Measurements from ENCODE around the gene CD6. TPM values are rescaled to one million over a fixed set of nuclear protein-coding genes. Genes with fewer than 3 reads are reported as not detected.

The CD6 gene
- total and polyA plus RNA-seq, 2 of the 8 experiments (the other 6 are each of a cell fraction or from before 2014, with no cell fraction given): 0.03 TPM; not detected in 1

GRCh38 chr11:60985501-60985900 lies 14.0 kb downstream of the CD6 start:
- H3K79me2 ChIP-seq (ENCODE audit: control insufficient read depth in 1 of 2, insufficient read depth in 2 of 2, low read length in 2 of 2): no peaks in the 10 kb centered on the region
- no peak overlapping the region for H2BK15ac ChIP-seq (ENCODE audit: low read length)
- no peaks in the 10 kb centered on the region for H4K20me1 ChIP-seq (replicated peaks in 1 of 2; ENCODE audit: control insufficient read depth in 1 of 2, insufficient read depth in 2 of 2, low read length in 2 of 2)
- no peak overlapping the region for H2AK5ac ChIP-seq (ENCODE audit: low read depth, low read length)
- H3K9me3 ChIP-seq (ENCODE audit: insufficient read depth in 2 of 2, low read depth in 1 of 2, low read length in 1 of 2): no peaks in the 10 kb centered on the region
- no peak overlapping the region for H2BK12ac ChIP-seq (ENCODE audit: low read depth, low read length)
- no peaks in the 10 kb centered on the region; a peak in 1 of 7 replicates for H3K27me3 ChIP-seq (replicated peaks in 1 of 4; ENCODE audit: control insufficient read depth in 3 of 4, extremely low read depth in 1 of 4, insufficient read depth in 3 of 4, low read length in 3 of 4)
- H3K9ac ChIP-seq (replicated peaks in 1 of 4; ENCODE audit: extremely low read depth in 1 of 4, low read depth in 3 of 4, low read length in 3 of 4): no peak overlapping the region
- H2BK120ac ChIP-seq (replicated peaks; ENCODE audit: low read depth, low read length): no peak overlapping the region
- H4K5ac ChIP-seq (ENCODE audit: insufficient read length, low read depth, low read length): no peak overlapping the region
- no peaks in the 10 kb centered on the region for H3K36me3 ChIP-seq (ENCODE audit: control insufficient read depth in 2 of 4, insufficient read depth in 4 of 4, low read length in 3 of 4)
- FAIRE-seq (no peak), DNase-seq (ENCODE audit: low read depth in 1 of 2, low spot score in 2 of 2) (no peak)
- ChIA-PET POLR2A (ENCODE audit: partially characterized antibody) (no interaction called here), CTCF (ENCODE audit: partially characterized antibody) (interaction anchor here (1.0 to 2.4 kb wide), 3 partner anchors 15 to 155 kb away, joined by 3 to 10 read pairs (median 4); partner anchors contain the start of gene CD6)
- H4K8ac ChIP-seq (ENCODE audit: extremely low read depth, insufficient read depth, low read length): no peak overlapping the region
- no peak overlapping the region for H3K4me3 ChIP-seq (ENCODE audit: extremely low read depth in 1 of 4, insufficient read depth in 2 of 4, low read depth in 3 of 4, low read length in 4 of 4)
- no peaks in the 10 kb centered on the region for H3K4me1 ChIP-seq (replicated peaks in 1 of 4; ENCODE audit: control insufficient read depth in 3 of 4, insufficient read depth in 4 of 4, low read length in 3 of 4)
- H3K23me2 ChIP-seq (ENCODE audit: low read depth, low read length): peaks cover 2% of the 10 kb centered on the region; the same call in 1 of the 2 replicates
- H3K23ac ChIP-seq (ENCODE audit: insufficient read length): no peak overlapping the region
- no peak overlapping the region for H4K91ac ChIP-seq (replicated peaks; ENCODE audit: insufficient read length, low read length)
- H3K27ac ChIP-seq (ENCODE audit: low read depth, low read length): no peak overlapping the region
- H3K14ac ChIP-seq (ENCODE audit: insufficient read length): no peak overlapping the region
- H2BK20ac ChIP-seq (ENCODE audit: low read length): no peak overlapping the region
- no peak overlapping the region for H2AFZ ChIP-seq (ENCODE audit: low read length)
- 93% methylated on average over 2 of the region's 2 CpGs; no CpG with 5 or more reads in 1 of the 2 experiments for WGBS, 2 experiments (ENCODE audit: extremely low coverage in 1 of 2, insufficient coverage in 1 of 2, insufficient read length in 1 of 2, insufficient replicate concordance in 2 of 2, low coverage in 1 of 2, low lambda C conversion rate in 2 of 2, missing lambda C conversion rate in 1 of 2)
- H3K56ac ChIP-seq (replicated peaks; ENCODE audit: insufficient read length, low read depth, low read length): no peak overlapping the region
- H3K4me2 ChIP-seq (ENCODE audit: insufficient read depth in 1 of 2, low read depth in 2 of 2, low read length in 2 of 2): no peak overlapping the region
- H2BK5ac ChIP-seq (ENCODE audit: low read depth, low read length): no peak overlapping the region
- no peaks in the 10 kb centered on the region for H3K79me1 ChIP-seq (ENCODE audit: low read depth, low read length)
- no peak overlapping the region for H3K18ac ChIP-seq (ENCODE audit: extremely low read depth, low read length)
- H3K4ac ChIP-seq (replicated peaks; ENCODE audit: insufficient read length, low read depth, low read length): no peak overlapping the region
- TF ChIP-seq E2F6 (IDR thresholded peaks at IDR 0.05): no peak
- no peak for TF ChIP-seq RNF2 (IDR thresholded peaks at IDR 0.05; ENCODE audit: borderline replicate concordance, low read depth, low read length, missing control alignments, poor library complexity, severe bottlenecking)
- no peak for TF ChIP-seq SIN3A (conservative IDR thresholded peaks at IDR 0.05 in 1 of 2, IDR thresholded peaks at IDR 0.05 in 1 of 2; ENCODE audit: low read depth in 1 of 2, low read length in 2 of 2)
- no peak for TF ChIP-seq POLR2A (IDR thresholded peaks at IDR 0.05; ENCODE audit: control extremely low read depth in 1 of 2, low read depth in 2 of 2, low read length in 2 of 2)
- no peak for TF ChIP-seq SP4 (IDR thresholded peaks at IDR 0.05; ENCODE audit: low read length)
- TF ChIP-seq GTF2F1 (IDR thresholded peaks at IDR 0.05; ENCODE audit: borderline replicate concordance, low read depth, low read length): no peak
- no peak for TF ChIP-seq TAF1 (IDR thresholded peaks at IDR 0.05; ENCODE audit: low read depth, low read length)
- no peak for TF ChIP-seq NRF1 (IDR thresholded peaks at IDR 0.05; ENCODE audit: low read depth, low read length)
- TF ChIP-seq CBX5 (IDR thresholded peaks at IDR 0.05; ENCODE audit: low read depth, low read length): no peak
- TF ChIP-seq JUN (IDR thresholded peaks at IDR 0.05; ENCODE audit: low read depth, low read length): no peak
- TF ChIP-seq JUND (IDR thresholded peaks at IDR 0.05; ENCODE audit: low read length): no peak
- TF ChIP-seq BRCA1 (IDR thresholded peaks at IDR 0.05; ENCODE audit: low read depth, low read length): no peak
- no peak for TF ChIP-seq CREB1 (IDR thresholded peaks at IDR 0.05)
- no peak for TF ChIP-seq EGR1 (IDR thresholded peaks at IDR 0.05; ENCODE audit: borderline replicate concordance, low read depth, low read length)
- TF ChIP-seq ZNF274 (IDR thresholded peaks at IDR 0.05; ENCODE audit: borderline replicate concordance, extremely low read depth, low read length): no peak

All from H1 (cell line).